HEK293 (cell line): ENCODE measurements around the gene IGDCC3.
A peak's percentile ranks its signal among the peaks of the same experiment; 100 is the strongest.

Experiments
- CTCF ChIA-PET: fragments of 350-600 bp; formaldehyde crosslinking; extraction: SDS; loops from one replicate; lab custom pipeline; 2021; ENCODE audit warnings: antibody characterized with exemption; lab: Yijun Ruan, JAX
- POLR2A ChIA-PET: fragments of 300-600 bp; formaldehyde crosslinking; extraction: SDS; loops from one replicate; lab custom pipeline; 2020; ENCODE audit warnings: antibody characterized with exemption, inconsistent platforms; lab: Yijun Ruan, JAX
- H3K27ac ChIP-seq: fragments of 200-500 bp; sonication (Bioruptor generic); 2 replicates; pipeline ENCODE4 v1.5.1; 2014; ENCODE audit warnings: low read depth, low read length, control low read depth, inconsistent platforms; ENCODE audit errors: extremely low read depth
- H3K36me3 ChIP-seq, 2 experiments: fragments of 200-500 bp in 1 of 2; sonication (Bioruptor generic) in 1 of 2; 1 replicate in 1 of 2; 2 replicates in 1 of 2; pipeline ENCODE4 v1.5.1; 2014 to 2017; ENCODE audit warnings: inconsistent platforms in 2 of 2, low read length in 2 of 2; ENCODE audit not compliant: control insufficient read depth in 2 of 2, insufficient read depth in 1 of 2
- H3K4me1 ChIP-seq: fragments of 200-500 bp; sonication (Bioruptor generic); 2 replicates; pipeline ENCODE4 v1.5.1; 2014; ENCODE audit warnings: mild to moderate bottlenecking, low read length, inconsistent platforms; ENCODE audit not compliant: control insufficient read depth, insufficient read depth
- H3K4me3 ChIP-seq: 2 replicates; pipeline ENCODE4 v1.5.1; 2011; ENCODE audit warnings: low read depth, mild to moderate bottlenecking, control low read depth, low read length, moderate library complexity
- H3K9me3 ChIP-seq: fragments of 200-500 bp; sonication (Bioruptor generic); 2 replicates; pipeline ENCODE4 v1.5.1; 2014; ENCODE audit warnings: low read depth, low read length, inconsistent platforms; ENCODE audit not compliant: control insufficient read depth, insufficient read depth
- EGR2 ChIP-seq: fragments of 450-650 bp; formaldehyde crosslinking; IDR thresholded peaks from 2 replicates; pipeline ENCODE4 v1.5.1; 2016; ENCODE audit warnings: low read depth, missing biosample characterization, missing genetic modification characterization
- GLI4 ChIP-seq: fragments of 450-650 bp; formaldehyde crosslinking; IDR thresholded peaks from 2 replicates; pipeline ENCODE4 v1.5.1; 2016; ENCODE audit warnings: missing biosample characterization, missing genetic modification characterization
- GLIS1 ChIP-seq: fragments of 450-650 bp; formaldehyde crosslinking; IDR thresholded peaks from 2 replicates; pipeline ENCODE4 v1.5.1; 2016; ENCODE audit warnings: missing biosample characterization, missing genetic modification characterization
- HIC1 ChIP-seq: fragments of 450-650 bp; formaldehyde crosslinking; IDR thresholded peaks from 2 replicates; pipeline ENCODE4 v1.5.1; 2016; ENCODE audit warnings: missing biosample characterization, missing genetic modification characterization
- OSR2 ChIP-seq: fragments of 450-650 bp; formaldehyde crosslinking; IDR thresholded peaks from 2 replicates; pipeline ENCODE4 v1.5.1; 2016; ENCODE audit warnings: missing biosample characterization, missing genetic modification characterization
- PRDM10 ChIP-seq: fragments of 450-650 bp; formaldehyde crosslinking; IDR thresholded peaks from 2 replicates; pipeline ENCODE4 v1.5.1; 2016; ENCODE audit warnings: missing biosample characterization, missing genetic modification characterization
- RBAK ChIP-seq: fragments of 450-650 bp; formaldehyde crosslinking; IDR thresholded peaks from 2 replicates; pipeline ENCODE4 v1.5.1; 2016; ENCODE audit warnings: missing biosample characterization, missing genetic modification characterization
- SCRT2 ChIP-seq: fragments of 450-650 bp; formaldehyde crosslinking; IDR thresholded peaks from 2 replicates; pipeline ENCODE4 v1.5.1; 2016; ENCODE audit warnings: missing biosample characterization, missing genetic modification characterization
- SP3 ChIP-seq: fragments of 450-650 bp; formaldehyde crosslinking; IDR thresholded peaks from 2 replicates; pipeline ENCODE4 v1.5.1; 2016; ENCODE audit warnings: missing biosample characterization, missing genetic modification characterization
- TCF7L2 ChIP-seq: IDR thresholded peaks from 2 replicates; pipeline ENCODE4 v1.6.1; 2011; ENCODE audit warnings: low read depth, mild to moderate bottlenecking, inconsistent platforms, low read length, moderate library complexity, borderline replicate concordance
- YY1 ChIP-seq: fragments of 450-650 bp; formaldehyde crosslinking; IDR thresholded peaks from 2 replicates; pipeline ENCODE4 v1.5.1; 2018; ENCODE audit warnings: missing biosample characterization, missing genetic modification characterization
- ZBTB26 ChIP-seq: fragments of 450-650 bp; formaldehyde crosslinking; optimal IDR thresholded peaks from 2 replicates; pipeline ENCODE3; 2016; ENCODE audit warnings: missing biosample characterization, mild to moderate bottlenecking, missing genetic modification characterization
- ZBTB44 ChIP-seq: fragments of 450-650 bp; IDR thresholded peaks from 2 replicates; pipeline ENCODE4 v1.5.1; 2018; ENCODE audit warnings: missing biosample characterization, mild to moderate bottlenecking, missing genetic modification characterization
- ZEB2 ChIP-seq: fragments of 450-650 bp; formaldehyde crosslinking; IDR thresholded peaks from 2 replicates; pipeline ENCODE4 v1.5.1; 2016; ENCODE audit warnings: missing biosample characterization, missing genetic modification characterization
- ZIC2 ChIP-seq: fragments of 450-650 bp; formaldehyde crosslinking; IDR thresholded peaks from 2 replicates; pipeline ENCODE4 v1.5.1; 2016; ENCODE audit warnings: missing biosample characterization, missing genetic modification characterization
- ZNF146 ChIP-seq: fragments of 450-650 bp; formaldehyde crosslinking; IDR thresholded peaks from 2 replicates; pipeline ENCODE4 v1.5.1; 2016; ENCODE audit warnings: missing biosample characterization, missing genetic modification characterization
- ZNF148 ChIP-seq: fragments of 450-650 bp; formaldehyde crosslinking; IDR thresholded peaks from 2 replicates; pipeline ENCODE4 v1.5.0; 2017; ENCODE audit warnings: missing biosample characterization, missing genetic modification characterization, borderline replicate concordance
- ZNF155 ChIP-seq: fragments of 450-650 bp; formaldehyde crosslinking; IDR thresholded peaks from 2 replicates; pipeline ENCODE4 v1.5.1; 2016; ENCODE audit warnings: missing biosample characterization, missing genetic modification characterization
- ZNF19 ChIP-seq: fragments of 450-650 bp; formaldehyde crosslinking; IDR thresholded peaks from 2 replicates; pipeline ENCODE4; 2016; ENCODE audit warnings: missing biosample characterization, missing genetic modification characterization, low read depth
- ZNF335 ChIP-seq: fragments of 450-650 bp; formaldehyde crosslinking; conservative IDR thresholded peaks from 2 replicates; pipeline ENCODE4 v1.5.1; 2016; ENCODE audit warnings: missing biosample characterization, missing genetic modification characterization
- ZNF473 ChIP-seq: fragments of 450-650 bp; formaldehyde crosslinking; IDR thresholded peaks from 2 replicates; pipeline ENCODE4 v1.5.1; 2017; ENCODE audit warnings: missing biosample characterization, missing genetic modification characterization
- ZNF585B ChIP-seq: fragments of 450-650 bp; formaldehyde crosslinking; IDR thresholded peaks from 2 replicates; pipeline ENCODE4 v1.5.1; 2016; ENCODE audit warnings: missing biosample characterization, missing genetic modification characterization
- ZNF600 ChIP-seq: fragments of 450-650 bp; formaldehyde crosslinking; IDR thresholded peaks from 2 replicates; pipeline ENCODE4 v1.5.1; 2016; ENCODE audit warnings: missing biosample characterization, missing genetic modification characterization
- ZNF660 ChIP-seq: fragments of 450-650 bp; IDR thresholded peaks from 2 replicates; pipeline ENCODE4 v1.5.1; 2018; ENCODE audit warnings: missing biosample characterization, mild to moderate bottlenecking, missing genetic modification characterization
- ZNF792 ChIP-seq: fragments of 450-650 bp; formaldehyde crosslinking; IDR thresholded peaks from 2 replicates; pipeline ENCODE4 v1.5.1; 2016; ENCODE audit warnings: missing biosample characterization, missing genetic modification characterization
- ZSCAN23 ChIP-seq: fragments of 450-650 bp; formaldehyde crosslinking; IDR thresholded peaks from 2 replicates; pipeline ENCODE4 v1.5.1; 2016; ENCODE audit warnings: missing biosample characterization, missing genetic modification characterization
- ZSCAN30 ChIP-seq: fragments of 450-650 bp; IDR thresholded peaks from 2 replicates; pipeline ENCODE4 v1.5.1; 2018; ENCODE audit warnings: missing biosample characterization, mild to moderate bottlenecking, missing genetic modification characterization, moderate library complexity

IGDCC3 gene

GRCh38 chr15:65326117-65326526, 51.7 kb downstream of the IGDCC3 start (continued):
- no peak for TF ChIP-seq ZNF148 (tag by site-specific recombination)
- no peak for TF ChIP-seq ZBTB26 (tag by site-specific recombination)
- no peak for TF ChIP-seq HIC1
- no peak for TF ChIP-seq RBAK
- TF ChIP-seq ZEB2 (tag by site-specific recombination): no peak
- no peak for TF ChIP-seq ZNF792 (tag by site-specific recombination)
- no peak for TF ChIP-seq GLI4 (tag by site-specific recombination)
- no peak for TF ChIP-seq ZNF660 (tag by site-specific recombination)

GRCh38 chr15:65323071-65323511, 54.7 kb downstream of the IGDCC3 start:
- Histone ChIP-seq H3K9me3 (no peaks in the 10 kb centered on the region), H3K27ac (no peak overlapping the region), H3K4me3 (no peak overlapping the region), H3K36me3 (no peaks in the 10 kb centered on the region), H3K4me1 (no peaks in the 10 kb centered on the region)
- CTCF ChIA-PET: interaction anchor here (0.6 to 16.1 kb wide), 4 partner anchors 41 to 77 kb away, joined by 3 to 454 read pairs (median 62); partner anchors contain the start of gene IGDCC3
- POLR2A ChIA-PET: interaction anchor here (0.5 to 1.4 kb wide), 3 partner anchors 18 to 59 kb away, joined by 3 to 6 read pairs (median 3); partner anchors contain the start of gene RNU5B-1
- TF ChIP-seq ZIC2 (tag by site-specific recombination): peak; percentile 89
- peak; percentile 61 for TF ChIP-seq EGR2 (tag by site-specific recombination)
- no peak for TF ChIP-seq ZBTB44 (tag by site-specific recombination)
- no peak for TF ChIP-seq ZNF155 (tag by site-specific recombination)
- TF ChIP-seq GLIS1 (tag by site-specific recombination): peak; percentile 96
- no peak for TF ChIP-seq OSR2
- TF ChIP-seq SP3: no peak
- no peak for TF ChIP-seq ZNF473 (tag by site-specific recombination)
- peak; percentile 41 for TF ChIP-seq PRDM10 (tag by site-specific recombination)
- TF ChIP-seq YY1 (tag by site-specific recombination): no peak
- TF ChIP-seq ZNF146 (tag by site-specific recombination): no peak
- no peak for TF ChIP-seq ZSCAN30 (tag by site-specific recombination)
- no peak for TF ChIP-seq TCF7L2
- no peak for TF ChIP-seq ZSCAN23 (tag by site-specific recombination)
- TF ChIP-seq ZNF585B (tag by site-specific recombination): no peak
- no peak for TF ChIP-seq ZNF19 (tag by site-specific recombination)
- TF ChIP-seq ZNF600: no peak
- TF ChIP-seq SCRT2 (tag by site-specific recombination): no peak
- TF ChIP-seq ZNF335: no peak
